Stimulated activated CD4-positive, alpha-beta T cell treated with anti-CD3 and anti-CD28 coated beads, Interleukin-1b, Interleukin-23, amount 100 ng/mL, for 1 hour (primary cell): ENCODE data around the gene POU2F3.

Experiments
- DNase-seq, 2 donors: peaks; one replicate each; pipeline ENCODE4 v3.0.0-alpha.2; 2020; ENCODE audit warnings: low read depth in 2 of 2

The POU2F3 gene

DNA sequence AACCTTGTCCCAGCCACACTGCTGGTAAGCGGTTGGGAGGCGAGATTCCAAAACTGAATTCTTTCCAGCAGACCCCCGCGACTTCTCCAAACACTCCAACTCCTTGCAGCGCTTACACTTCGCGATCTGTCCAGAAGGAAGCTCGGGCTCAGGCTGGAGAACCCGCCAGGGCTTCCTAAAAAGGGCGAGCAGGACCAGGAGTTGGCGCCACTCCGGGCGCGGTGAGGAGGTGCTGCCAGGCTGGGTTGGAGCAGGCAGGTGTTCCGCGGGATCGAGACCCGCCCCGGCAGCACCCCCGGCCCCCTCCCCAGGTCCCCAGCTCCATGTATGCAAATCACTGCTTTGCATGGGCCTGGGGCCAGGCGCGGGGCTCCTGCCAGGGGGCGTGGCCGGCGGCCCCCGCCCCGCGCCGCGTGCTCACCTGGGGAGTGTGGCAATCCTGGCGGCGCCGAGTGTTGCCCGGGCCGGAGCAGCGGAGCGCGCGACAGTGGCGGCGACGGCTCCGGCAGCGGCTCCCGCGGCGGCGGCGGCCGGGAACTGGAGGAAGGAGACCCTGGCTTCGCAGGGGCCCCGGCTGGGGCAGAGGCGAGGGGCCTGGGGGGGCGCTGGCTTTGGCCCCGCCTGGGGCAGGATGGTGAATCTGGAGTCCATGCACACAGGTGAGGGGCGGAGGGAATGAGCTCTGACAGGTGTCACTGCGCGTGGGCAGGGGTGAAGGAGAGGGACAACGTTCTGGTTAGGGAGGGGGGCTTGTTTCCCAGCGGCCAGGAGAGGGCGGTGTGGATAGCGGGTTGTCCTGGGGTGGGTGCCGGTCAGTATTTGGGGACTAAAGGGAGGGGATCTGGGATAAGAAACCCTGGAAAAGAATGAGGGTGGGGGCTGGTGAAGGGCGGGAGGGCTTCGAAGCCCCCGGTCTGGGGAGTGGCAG, at the start of gene POU2F3:
TSS of gene POU2F3 (plus strand) at position 428 of the 928 bp plus-strand sequence. CDS start at position 632, 204 bp downstream.
- no peak for DNase-seq

DNA sequence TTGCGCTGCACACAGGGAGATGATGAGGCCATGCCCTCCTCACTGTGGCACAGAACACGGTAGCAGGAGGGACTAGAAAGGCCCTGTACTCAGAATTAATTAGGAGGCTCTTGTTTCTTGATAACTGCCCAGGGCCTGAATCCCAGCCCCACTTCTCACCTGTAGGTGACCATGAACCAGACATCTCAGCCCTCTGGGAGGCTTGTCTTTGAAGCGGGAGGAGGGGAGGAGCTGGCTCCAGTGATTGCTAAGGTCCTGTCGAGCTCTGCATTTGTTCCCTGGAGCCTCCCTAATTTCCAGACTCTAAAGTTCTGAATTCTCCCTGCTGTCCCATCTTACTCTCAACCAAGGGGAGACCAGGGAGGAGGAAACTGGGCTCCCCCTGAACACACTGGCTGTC, 48.9 kb upstream of the POU2F3 start:
- no peak for DNase-seq

GRCh38 chr11:120192831-120193625, 46.9 kb upstream of the POU2F3 start:
- DNase-seq: no peak

- no peak for DNase-seq
Observed at GRCh38 chr11:120194166-120194565, 45.8 kb upstream of the POU2F3 start.

DNA sequence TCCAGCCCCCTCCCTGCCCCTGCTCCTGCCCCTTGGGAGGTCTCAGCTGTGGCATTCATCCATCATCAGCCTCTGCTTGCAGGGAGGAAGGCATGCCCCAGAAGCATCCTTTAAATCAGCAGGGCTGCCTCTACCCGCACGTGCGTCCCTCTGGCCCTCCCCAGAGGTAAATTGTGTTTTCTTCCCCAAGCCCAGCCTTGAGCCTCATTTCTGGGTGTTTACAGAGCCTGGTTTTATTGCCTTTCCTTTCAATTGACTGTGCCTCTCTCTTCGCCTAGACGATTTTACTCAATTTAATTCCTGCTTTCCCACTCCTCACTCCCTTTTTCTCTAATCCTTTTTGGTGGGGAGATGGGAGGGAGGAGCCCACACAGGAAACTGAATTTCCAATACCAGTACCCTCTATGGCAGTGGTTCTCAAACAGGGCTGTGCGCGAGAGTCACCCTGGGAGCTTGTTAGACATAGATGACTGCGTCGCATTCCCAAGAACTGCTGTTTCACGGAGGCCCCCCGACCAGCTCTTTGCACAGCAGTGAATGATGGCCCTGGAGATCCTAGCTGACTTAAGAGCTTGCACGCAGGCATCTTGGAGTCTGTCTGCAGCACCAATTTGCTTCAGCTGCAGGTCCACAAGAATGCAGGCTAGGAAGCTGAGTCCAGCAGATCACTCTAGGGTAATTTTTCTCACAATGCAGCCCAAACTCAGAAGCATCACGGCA, 44.2 kb upstream of the POU2F3 start:
- no peak for DNase-seq

DNA sequence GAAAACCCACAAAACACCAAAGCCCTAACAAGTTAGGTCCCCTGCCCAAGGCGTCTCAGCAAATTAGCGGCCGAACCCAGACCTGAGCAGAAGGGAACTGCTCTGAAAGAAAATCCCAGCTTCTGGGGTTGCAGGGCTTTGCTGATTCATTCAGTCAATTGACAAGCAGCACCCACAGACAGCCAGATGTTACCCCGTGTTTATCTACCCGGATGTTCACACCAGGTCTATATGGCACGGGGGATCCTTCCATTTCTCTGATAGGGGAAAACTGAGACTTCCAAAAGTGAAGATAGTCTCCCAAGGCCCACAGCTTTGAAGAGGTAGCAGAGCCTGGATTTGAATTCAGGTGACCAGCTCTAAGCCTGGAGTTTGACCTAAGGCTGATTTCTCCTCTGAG, 43.1 kb upstream of the POU2F3 start:
- DNase-seq: no peak

GRCh38 chr11:120197251-120197891, 42.6 kb upstream of the POU2F3 start:
- no peak for DNase-seq

DNA sequence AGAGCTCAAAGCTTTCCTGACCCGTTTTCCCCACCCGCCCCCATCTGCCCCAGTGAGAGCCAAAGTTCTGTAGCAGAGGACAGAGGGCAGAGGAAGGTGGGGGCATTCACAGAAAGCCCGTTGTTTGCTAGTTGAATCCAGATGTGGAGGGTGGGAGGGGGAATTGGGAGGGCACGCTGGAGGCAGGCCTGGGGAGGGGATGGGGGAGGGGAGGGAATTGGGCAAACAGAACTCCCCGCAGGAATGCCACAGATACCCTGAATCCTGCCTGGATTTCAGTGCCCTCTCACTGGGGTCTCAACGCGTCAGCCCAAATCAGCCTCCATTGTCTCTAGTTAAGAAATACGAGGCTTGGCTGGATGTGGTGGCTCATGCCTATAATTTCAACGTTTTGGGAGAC, 42.0 kb upstream of the POU2F3 start:
- no peak for DNase-seq

DNA sequence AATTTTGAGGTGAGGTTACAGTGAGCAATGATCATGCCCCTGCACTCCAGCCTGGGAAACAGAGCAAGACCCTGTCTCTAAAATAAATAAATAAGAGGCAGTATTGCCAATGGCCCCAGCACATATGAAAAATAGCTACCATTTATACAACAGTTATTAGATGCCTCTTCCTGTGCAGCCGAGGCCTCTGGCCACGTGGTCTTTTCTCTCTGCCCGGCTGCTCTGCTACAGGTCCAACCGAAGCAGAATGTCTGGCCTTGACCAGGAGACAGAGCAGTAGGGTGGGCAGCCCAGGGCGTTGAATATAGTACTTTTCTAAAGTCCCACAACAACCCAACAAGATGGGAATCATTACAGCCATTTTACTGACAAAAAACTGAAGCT, 41.5 kb upstream of the POU2F3 start:
- DNase-seq: no peak

DNA sequence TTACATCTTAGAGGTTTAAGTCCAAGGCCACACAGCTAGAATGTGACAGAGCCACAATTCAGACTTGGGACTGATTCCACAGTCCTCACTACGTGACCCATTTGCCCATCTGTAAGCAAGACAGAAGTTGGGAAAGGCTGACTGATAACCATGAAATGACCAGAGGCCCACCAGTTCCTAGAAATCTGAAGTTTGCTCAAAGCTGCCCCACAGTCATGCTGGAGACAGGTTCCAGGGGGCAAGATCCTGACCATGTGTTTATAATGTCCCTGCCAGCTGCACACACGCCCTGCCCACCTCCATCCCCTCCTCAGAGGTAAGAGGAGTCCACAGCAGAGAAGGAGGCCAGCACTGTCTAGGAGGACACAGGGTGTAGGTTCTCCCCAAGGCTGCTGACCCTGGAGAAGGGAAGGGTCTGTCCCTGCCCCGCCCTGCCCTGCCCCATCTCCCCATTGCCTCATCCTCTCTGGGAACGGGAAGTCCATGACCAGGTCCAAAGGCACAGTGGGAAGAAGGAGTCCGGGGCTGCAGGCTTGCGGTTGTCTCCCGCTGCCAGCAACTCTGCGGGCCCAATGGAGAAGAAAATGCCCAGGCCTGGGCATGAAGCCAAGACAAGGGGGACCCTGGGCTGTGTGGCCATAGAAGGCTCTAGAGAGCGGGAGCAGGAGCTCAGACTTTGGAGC, 41.0 kb upstream of the POU2F3 start:
- no peak for DNase-seq

- DNase-seq: no peak
Observed at GRCh38 chr11:120199613-120200012, 40.3 kb upstream of the POU2F3 start.

- DNase-seq: no peak
Observed at GRCh38 chr11:120200677-120201076, 39.3 kb upstream of the POU2F3 start.

DNA sequence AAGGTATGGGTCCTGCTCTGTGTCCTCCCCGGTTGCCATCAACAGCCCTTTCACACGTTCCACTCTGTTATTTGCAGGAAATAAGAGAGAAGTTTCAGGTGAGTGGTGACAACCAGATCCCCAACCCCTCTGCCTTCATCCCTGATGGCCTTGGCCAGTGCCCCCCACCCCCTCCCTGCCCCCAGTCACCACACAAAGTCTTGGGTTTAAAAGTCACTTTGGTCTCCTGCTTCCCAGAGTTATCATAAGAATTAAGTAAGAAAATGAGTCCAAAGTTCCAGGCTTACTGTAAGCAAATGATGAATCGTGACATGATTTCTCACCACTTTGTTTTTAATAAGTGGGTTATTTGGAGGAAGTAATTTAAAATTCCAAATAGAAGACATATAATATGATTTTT, 38.3 kb upstream of the POU2F3 start:
- no peak for DNase-seq

DNA sequence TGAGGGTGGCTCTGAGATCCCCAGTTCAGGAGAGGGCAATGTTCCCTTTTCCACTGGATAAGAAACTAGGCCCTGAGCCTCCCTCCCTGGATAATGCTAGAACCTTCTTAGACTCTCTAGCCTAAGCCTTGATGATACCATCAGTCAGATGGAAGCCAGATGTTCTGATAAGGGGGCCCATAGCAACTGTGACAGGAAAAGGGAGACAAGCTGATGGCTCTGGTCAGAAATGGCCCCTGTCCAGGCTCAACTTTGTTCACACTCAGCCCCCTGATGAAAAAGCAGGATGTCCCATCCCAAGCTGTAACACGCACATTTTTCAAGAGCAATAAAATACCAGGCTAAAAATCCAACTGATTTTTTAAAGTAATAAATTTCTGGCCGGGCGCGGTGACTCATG, 36.3 kb upstream of the POU2F3 start:
- no peak for DNase-seq

DNA sequence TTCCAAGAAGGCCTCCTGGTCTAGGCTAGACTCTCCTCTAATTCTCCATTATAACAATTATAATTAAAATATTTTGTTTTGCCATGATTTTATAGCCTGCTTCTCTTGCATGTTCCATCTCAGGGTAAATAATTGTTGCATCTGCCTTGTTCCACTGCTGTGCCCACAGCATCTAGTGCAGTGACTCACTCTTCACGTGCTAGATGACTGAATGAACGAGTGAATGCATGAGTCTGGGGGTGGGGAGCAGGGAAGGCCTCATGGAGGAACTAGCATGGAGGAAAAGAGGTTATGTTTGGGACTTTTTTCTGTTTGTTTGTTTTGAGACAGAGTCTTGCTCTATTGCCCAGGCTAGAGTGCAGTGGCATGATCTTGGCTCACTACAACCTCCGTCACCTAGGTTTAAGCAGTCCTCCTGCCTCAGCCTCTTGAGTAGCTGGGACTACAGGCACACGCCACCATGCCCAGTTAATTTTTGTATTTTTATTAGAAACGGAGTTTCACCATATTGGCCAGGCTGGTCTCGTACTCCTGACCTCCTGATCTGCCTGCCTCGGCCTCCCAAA, 34.3 kb upstream of the POU2F3 start:
- no peak for DNase-seq

DNA sequence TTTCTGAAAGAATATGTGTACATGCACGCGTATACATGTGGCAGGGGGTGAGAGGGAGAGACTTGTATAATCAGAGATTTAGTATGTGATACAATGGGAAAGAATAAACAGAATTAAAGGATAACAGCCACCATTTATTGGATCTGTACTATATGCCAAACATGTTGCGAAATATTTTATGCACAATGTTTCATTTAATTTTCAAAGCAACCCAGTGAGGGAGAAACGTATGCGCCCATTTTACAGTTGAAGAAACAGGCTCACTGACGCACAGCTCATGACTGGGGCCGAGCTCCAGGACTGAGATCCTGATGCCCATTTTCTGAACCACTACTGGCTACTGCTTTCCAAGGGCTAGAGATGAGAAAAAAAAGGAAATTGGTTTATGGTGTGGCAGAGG, 32.4 kb upstream of the POU2F3 start:
- no peak for DNase-seq

GRCh38 chr11:120208001-120208441, 31.9 kb upstream of the POU2F3 start:
- no peak for DNase-seq

GRCh38 chr11:120208777-120209176, 31.2 kb upstream of the POU2F3 start:
- no peak for DNase-seq

- no peak for DNase-seq
Observed at GRCh38 chr11:120209746-120210625, 30.0 kb upstream of the POU2F3 start.
